GM12801 (cell line): ENCODE data around the gene FBXW12.

Experiments used
- CTCF ChIP-seq: IDR thresholded peaks from one replicate; pipeline ENCODE4 v1.5.1; 2011; ENCODE audit warnings: control low read depth; ENCODE audit not compliant: insufficient read length; ENCODE audit errors: extremely low read depth

The FBXW12 gene

DNA sequence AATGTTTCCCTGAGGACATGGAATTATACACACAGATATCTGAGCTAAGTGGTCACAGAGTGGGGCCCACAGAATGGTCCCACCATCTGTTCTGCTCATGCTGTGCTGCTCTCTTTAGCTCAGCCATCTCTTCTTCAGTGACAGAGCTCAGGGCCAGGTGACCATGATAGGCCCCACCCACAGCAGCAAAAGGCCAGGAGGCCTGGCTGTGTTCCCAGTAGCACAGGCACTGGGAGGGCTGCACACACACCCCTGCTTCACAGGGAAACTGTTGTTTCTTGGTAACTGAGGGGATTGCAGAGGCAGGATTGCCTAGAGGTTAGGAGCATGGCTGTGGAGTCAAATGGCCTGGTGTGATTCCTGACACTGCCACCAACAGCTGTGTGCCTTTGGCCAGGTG is 4.8 kb upstream of the FBXW12 start:
- TF ChIP-seq CTCF = no peak

DNA sequence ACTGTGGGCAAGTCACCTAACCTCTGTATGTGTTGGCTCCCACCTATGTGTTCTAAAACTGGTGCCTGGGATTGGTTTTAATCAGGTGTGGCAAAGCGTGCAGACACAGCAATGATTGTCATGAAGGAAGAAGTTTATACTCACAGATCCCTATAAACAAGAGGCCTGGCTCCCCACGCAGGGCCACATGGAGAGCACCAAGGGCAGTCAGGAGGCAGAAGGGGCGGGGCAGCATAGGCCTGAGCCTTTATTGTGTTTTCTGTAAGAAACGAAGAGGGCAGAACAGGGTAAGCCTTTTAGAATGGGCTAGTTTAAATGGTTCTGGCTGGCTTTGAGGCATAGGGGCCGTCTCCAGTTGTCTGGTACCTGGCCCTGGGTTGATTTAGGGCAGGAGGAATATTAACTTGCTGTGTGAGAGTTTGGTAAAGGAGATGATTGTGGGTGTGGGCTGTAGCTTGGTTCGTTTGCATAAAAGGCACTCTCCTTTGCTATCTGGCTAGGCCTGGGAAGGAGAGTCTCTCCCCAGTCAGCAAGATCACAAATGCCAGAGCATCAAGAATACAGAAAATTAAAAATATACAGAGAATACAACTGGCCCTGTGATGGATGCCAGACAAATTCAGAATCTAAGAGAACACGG is 2.2 kb upstream of the FBXW12 start:
- no peak for TF ChIP-seq CTCF

- no peak for TF ChIP-seq CTCF
Measured at GRCh38 chr3:48370333-48370713, 1.7 kb upstream of the FBXW12 start.

DNA sequence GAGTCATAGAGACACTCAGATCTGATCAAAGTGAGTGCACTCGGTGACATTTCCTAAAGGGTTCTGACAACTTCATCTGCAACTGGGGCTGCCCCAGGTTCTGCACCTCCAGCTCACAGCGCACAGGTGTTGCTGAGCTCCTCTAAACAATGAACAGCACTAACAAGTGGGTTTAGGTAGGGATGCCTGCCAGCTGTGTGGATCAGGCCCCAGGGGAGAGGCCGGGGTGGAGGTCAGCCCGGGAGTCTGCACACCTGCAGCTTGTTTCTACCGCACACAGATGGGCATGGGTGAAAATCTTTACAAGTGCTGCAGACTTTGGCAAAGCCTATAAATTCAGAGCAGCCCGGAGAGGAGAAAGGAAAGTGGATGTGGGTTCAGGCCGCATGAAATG is 355 bp downstream of the FBXW12 start:
- no peak for TF ChIP-seq CTCF

DNA sequence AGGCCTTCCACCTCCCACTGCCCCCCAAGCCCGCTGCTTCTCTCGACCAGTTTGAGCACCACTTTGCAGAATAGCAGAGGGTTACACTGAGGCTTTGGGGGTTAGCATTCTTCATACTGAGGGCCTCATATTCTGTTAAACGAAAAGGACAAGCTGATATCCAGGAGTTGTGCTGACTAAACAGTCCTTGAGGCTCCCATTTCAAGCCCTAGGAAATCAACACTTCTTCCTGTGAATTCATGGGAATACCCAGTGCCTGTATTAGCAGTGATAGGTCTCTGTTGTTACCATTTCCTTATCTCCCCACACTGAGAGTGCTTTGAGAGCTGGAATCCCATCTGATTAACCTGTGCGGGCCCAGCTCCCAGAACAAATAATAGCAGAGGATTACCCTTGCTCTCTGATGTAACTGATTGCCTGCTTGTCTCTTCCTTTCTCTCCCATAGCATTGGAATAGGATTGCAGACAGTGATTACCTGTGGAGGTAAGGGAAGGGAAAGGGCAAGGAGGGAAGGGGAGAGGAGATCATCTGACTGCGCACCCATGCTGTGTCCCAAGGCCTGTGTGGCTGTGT is 930 bp downstream of the FBXW12 start:
- TF ChIP-seq CTCF = no peak

GRCh38 chr3:48387634-48388033 is 15.6 kb downstream of the FBXW12 start:
- TF ChIP-seq CTCF = no peak

- no peak for TF ChIP-seq CTCF
Measured at GRCh38 chr3:48388966-48389365, 16.9 kb downstream of the FBXW12 start.
